ENCODE measurements around the gene CALHM1.

CALHM1 gene

DNA sequence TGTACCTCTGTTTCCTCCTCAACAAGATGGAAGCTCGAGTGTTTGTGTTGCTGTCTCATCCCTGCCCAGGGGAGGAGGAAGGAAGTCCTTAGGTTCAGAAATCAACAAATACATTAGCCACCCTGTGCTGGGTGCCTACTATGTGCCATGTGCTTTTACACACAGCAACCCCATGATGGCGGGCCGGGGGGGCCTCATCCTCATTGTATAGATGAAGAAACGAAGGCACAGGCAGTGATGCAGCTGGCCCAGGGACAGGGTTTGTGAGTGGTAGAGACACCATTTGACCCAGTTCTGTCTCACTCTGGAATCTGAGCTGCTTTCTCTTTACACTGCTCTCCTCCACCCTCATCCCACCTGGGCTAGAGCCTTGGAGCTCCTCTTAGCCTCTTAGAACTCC lies 4.7 kb downstream of the CALHM1 start:
- DNase-seq: no peak

- DNase-seq: no peak
Measured at GRCh38 chr10:103452506-103453230, 6.0 kb downstream of the CALHM1 start.

- peak; percentile 56 for DNase-seq
Measured at GRCh38 chr10:103451831-103452505, 6.7 kb downstream of the CALHM1 start, which contains the start of gene CALHM2. CALHM2 (minus strand) TSS chr10:103452370; CDS start chr10:103449941, 2,429 bp downstream.

DNA sequence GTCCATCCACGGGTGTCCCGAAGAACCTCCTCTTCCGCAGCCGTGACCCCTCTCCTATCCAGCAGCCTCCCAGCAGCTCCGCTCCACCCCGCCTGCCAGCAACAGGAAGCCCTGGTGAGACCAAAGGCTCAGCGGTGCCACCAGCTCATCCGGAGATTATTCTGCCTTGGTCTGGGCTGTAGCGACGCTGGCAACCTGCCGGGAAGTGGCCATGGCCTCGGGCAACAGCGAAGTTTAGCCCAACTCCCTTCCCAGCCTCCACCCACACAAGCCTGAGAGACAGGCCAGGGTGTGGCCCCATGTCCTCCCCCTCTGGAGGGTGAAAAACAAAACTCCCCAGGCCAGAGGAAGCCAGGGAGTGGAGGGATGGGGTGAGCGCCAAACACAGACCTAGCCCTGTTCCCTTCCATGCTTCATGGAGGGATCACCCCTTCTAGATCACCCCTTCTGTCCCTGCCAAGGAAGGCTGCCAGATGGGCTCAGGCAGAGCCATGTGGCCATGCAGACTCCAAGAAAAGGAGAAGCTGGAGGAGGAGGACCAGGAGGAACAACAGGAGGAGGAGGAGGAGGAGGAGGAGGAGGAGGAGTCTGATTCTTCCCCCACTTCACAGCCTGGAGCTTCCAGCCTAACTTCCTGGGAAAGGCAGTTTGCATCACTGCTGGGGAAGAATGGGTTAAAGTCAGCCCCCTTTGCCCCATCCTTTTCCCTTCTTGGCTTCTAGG lies 7.4 kb downstream of the CALHM1 start:
- peak; percentile 43 for DNase-seq

DNA sequence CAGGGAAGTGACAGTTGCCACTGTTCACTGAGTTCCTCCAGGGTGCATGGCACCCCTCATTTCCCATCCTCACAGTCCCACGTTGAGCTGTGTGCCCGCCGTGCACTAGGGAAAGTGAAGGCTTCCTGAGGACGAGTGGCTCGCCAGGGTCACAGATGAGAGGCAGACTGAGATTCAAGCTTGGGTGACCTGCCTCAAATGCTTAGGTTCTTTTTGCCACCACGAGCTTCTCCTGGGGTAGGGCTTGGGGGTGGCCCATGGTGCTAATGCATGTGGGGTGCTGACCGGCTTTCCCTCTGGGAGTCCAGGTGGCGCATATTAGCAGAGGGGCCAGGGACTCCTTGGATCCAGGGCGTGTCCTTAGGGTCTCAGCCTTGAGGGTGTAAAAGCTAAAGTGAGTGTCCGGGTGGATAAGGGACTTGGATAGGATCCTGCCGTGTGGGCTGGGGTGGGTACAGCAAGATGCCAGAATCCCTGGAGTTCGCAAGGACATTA lies 8.5 kb downstream of the CALHM1 start:
- no peak for DNase-seq

GRCh38 chr10:103449208-103450144 lies 9.2 kb downstream of the CALHM1 start:
- no peak for DNase-seq

DNA sequence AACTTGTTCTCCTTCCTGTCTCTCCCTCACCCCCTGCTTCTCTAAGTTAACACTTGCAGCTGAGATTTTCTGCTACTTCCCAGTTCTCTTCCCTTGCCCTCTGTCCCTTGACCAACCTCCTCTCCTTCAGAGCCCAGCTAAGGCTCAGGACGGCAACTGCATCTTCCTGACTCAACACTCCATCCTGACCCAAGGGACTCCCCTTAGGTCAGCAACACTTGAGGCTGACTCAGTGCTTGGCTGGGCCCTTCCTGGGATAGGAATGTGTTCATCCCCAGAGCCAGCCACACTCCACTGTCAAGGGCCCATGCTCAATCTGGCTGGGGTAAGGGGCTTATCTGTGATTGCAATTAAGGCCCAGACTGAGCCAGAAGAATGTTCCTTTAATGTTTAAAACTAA lies 10.0 kb downstream of the CALHM1 start:
- no peak for DNase-seq

DNA sequence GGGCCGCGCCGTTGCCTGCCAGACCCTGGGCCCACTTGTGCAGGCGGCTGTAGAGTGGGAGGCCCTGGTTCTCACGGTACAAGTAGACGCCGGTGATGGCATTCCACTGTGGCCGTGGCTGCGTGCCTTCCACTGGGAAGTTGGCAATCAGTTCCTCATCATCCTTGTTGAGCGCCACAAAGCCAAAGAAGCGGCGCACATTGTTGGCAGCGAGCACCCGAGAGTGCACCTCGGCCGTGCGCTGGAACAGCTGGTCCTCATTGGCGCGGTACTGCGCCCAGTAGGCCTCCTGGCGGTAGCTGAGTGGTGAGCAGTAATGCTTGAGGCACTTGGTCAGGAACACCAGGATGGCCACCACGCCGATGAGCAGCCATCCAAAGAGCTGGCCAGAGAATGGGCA lies 11.5 kb downstream of the CALHM1 start:
- DNase-seq: no peak

GRCh38 chr10:103445767-103446567 lies 12.7 kb downstream of the CALHM1 start:
- DNase-seq: no peak

DNA sequence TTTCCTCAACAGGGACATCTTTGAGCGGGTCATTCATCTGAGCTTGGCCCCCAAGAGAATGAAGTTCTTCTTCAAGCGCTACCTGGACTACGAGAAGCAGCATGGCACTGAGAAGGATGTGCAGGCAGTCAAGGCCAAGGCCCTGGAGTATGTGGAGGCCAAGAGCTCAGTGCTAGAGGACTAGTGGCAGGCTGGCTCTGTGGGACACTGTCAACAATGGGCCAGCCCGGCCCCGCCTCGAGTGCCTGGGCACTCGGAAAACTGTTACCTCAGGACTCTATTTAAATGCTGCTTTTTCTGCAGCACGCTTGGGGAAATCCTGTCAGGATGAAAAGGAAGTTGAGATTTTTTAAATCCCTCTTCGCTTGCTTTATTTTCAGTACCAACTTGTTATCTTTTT lies 13.3 kb downstream of the CALHM1 start:
- no peak for DNase-seq

- no peak for DNase-seq
Measured at GRCh38 chr10:103444478-103444877, 14.2 kb downstream of the CALHM1 start.

DNA sequence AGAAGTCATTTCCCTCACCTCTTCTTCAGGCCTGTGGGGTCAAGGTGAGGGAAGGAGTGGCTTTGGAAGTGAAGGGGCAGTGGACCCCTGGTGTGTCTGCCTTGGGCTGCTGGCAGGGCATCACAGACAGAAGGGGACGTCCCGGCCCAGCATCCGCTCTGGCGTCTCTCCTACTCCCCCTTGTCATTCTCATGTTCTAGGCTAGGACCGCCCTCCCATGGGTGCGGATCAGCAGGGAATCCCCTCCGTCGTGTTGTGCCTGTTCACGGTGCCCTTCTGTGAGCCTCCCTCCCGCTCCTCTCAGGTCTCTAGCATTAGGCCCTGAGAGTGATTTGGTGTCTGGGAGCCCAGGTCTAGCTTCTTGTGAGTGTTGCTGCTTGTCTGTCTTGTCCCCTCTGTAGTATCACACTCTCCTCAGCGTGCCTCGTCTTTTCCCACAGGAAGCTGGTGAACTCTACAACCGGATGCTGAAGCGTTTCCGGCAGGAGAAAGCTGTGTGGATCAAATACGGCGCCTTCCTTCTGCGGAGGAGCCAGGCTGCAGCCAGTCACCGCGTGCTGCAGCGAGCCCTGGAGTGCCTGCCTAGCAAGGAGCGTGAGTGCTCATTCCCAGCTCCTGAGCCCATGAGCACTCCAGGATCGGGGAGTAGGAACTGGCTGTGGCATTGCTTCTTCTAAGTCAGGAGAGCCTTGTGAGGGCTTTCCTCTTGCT lies 15.1 kb downstream of the CALHM1 start:
- no peak for DNase-seq

GRCh38 chr10:103442031-103442461 lies 16.7 kb downstream of the CALHM1 start:
- DNase-seq: no peak

- no peak for DNase-seq
Measured at GRCh38 chr10:103441611-103442010, 17.1 kb downstream of the CALHM1 start.

- no peak for DNase-seq
Measured at GRCh38 chr10:103441206-103441605, 17.5 kb downstream of the CALHM1 start.

- no peak for DNase-seq
Measured at GRCh38 chr10:103440416-103440815, 18.3 kb downstream of the CALHM1 start.

DNA sequence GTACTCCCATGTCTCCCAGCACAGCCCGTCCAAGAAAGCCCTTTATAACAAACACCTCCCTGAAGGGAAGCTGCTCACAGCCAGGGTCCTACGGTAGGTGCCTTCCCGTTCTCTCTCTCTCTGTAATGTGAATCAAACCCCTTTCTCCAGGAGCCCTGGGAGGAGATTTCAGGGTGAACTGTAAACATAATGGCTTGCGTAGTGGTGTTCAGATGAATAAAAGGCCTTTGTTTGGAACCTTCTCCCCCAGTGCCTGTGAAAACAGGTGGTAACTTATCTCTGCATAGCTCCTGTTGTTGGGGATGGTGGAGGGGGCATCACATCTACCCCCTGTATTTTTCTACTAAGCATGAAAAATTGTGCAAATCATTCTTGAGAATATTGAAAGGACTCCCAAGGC lies 18.9 kb downstream of the CALHM1 start:
- no peak for DNase-seq

DNA sequence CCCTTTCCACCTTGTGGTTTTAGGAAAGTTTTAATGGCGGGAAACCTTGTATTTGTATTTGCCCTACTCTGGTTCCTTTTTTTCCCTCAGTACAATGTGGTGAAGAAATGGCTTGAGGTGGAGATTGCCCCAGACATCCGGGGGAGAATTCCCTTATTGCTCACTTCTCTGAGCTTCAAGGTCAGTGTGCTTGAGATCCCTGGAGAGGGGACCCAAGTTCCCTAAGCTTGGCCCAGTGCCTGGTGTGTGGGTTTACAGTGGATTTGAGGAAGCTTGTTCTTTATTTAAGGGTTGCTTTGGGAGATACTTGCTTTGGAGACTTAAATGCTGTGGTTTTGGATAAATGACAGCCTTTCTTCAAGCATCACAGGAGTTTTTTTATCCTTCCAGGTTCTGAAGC lies 24.8 kb downstream of the CALHM1 start:
- no peak for DNase-seq

- DNase-seq: no peak
Measured at GRCh38 chr10:103431902-103432301, 26.8 kb downstream of the CALHM1 start.

DNA sequence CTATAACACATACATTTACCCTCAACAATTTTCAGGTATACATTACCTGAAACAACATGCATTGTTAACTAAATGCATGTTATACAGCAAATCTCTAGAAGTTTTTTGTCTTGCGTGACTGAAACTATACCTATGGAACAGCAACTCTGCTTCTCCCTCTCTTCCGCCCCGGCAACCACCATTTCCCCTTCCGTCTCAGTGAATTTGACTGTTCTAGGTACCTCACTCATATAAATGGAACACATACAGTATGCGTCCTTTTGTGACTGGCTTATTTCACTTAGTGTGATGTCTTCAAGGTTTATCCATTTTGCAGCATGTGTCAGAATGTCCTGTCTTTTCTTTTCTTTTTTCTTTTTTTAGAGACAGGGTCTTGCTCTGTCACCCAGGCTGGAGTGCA lies 29.1 kb downstream of the CALHM1 start:
- DNase-seq: no peak
